ENCODE results near the gene TTC39A.
A peak's percentile ranks its signal among the peaks of the same experiment; 100 is the strongest.

TTC39A gene

GRCh38 chr1:51299981-51300670 is 30.2 kb downstream of the TTC39A start:
- no peak for TF ChIP-seq CTCF (IDR thresholded peaks at IDR 0.05; ENCODE audit: insufficient read depth, low read depth, low read length, missing control alignments)
- no peak overlapping the region for H3K4me3 ChIP-seq (ENCODE audit: low read depth, low read length)
- no peak for DNase-seq (ENCODE audit: low read depth)

GRCh38 chr1:51299185-51299885 is 31.0 kb downstream of the TTC39A start:
- no peak overlapping the region for H3K4me3 ChIP-seq (ENCODE audit: low read depth, low read length)
- DNase-seq (ENCODE audit: low read depth), result no peak
- TF ChIP-seq CTCF (IDR thresholded peaks at IDR 0.05; ENCODE audit: insufficient read depth, low read depth, low read length, missing control alignments), result no peak

- DNase-seq (ENCODE audit: low read depth), result no peak
- no peak for TF ChIP-seq CTCF (IDR thresholded peaks at IDR 0.05; ENCODE audit: insufficient read depth, low read depth, low read length, missing control alignments)
- no peak overlapping the region for H3K4me3 ChIP-seq (ENCODE audit: low read depth, low read length)
Measured at GRCh38 chr1:51298322-51298705, 32.0 kb downstream of the TTC39A start.

GRCh38 chr1:51297401-51298321 is 32.7 kb downstream of the TTC39A start:
- no peak overlapping the region for H3K4me3 ChIP-seq (ENCODE audit: low read depth, low read length)
- TF ChIP-seq CTCF (IDR thresholded peaks at IDR 0.05; ENCODE audit: insufficient read depth, low read depth, low read length, missing control alignments), result no peak
- no peak for DNase-seq (ENCODE audit: low read depth)

GRCh38 chr1:51296383-51297357 is 33.7 kb downstream of the TTC39A start:
- peak; percentile 85 for DNase-seq (ENCODE audit: low read depth)
- peak; percentile 95 for TF ChIP-seq CTCF (IDR thresholded peaks at IDR 0.05; ENCODE audit: insufficient read depth, low read depth, low read length, missing control alignments)

GRCh38 chr1:51295926-51296325 is 34.4 kb downstream of the TTC39A start:
- no peak for TF ChIP-seq CTCF (IDR thresholded peaks at IDR 0.05; ENCODE audit: insufficient read depth, low read depth, low read length, missing control alignments)
- H3K4me3 ChIP-seq (ENCODE audit: low read depth, low read length), result no peak overlapping the region
- DNase-seq (ENCODE audit: low read depth), result no peak

More at GRCh38 chr1:51296383-51297357, 33.7 kb downstream of the TTC39A start:
- peak overlapping the region; percentile 56 for H3K4me3 ChIP-seq (ENCODE audit: low read depth, low read length)

All from GM12865 (cell line).